Activated naive CD8-positive, alpha-beta T cell treated with anti-CD3 and anti-CD28 coated beads for 36 hours (primary cell): ENCODE measurements around the gene USP36. TPM values are rescaled to one million over a fixed set of nuclear protein-coding genes. Genes with fewer than 3 reads are reported as not detected.
A peak's percentile ranks its signal among the peaks of the same experiment; 100 is the strongest.
"Not testable (repeated sequence)": the region's sequence is repeated elsewhere in the genome, so short reads cannot be mapped to it uniquely, and the experiment has no call there.

Experiments
- DNase-seq: peaks from one replicate; pipeline ENCODE4 v3.0.0; 2021
- H3K27ac Mint-ChIP-seq: one replicate; pipeline ENCODE4 v1.8.0; 2022; ENCODE audit warnings: mild to moderate bottlenecking, moderate library complexity, mixed read lengths
- H3K27me3 Mint-ChIP-seq: one replicate; pipeline ENCODE4 v1.8.0; 2022; ENCODE audit warnings: mild to moderate bottlenecking, mixed read lengths
- H3K36me3 Mint-ChIP-seq: one replicate; pipeline ENCODE4 v1.8.0; 2021; ENCODE audit warnings: mild to moderate bottlenecking, mixed read lengths
- H3K4me1 Mint-ChIP-seq: one replicate; pipeline ENCODE4 v1.8.0; 2021; ENCODE audit warnings: mixed read lengths
- H3K4me3 Mint-ChIP-seq: one replicate; pipeline ENCODE4 v1.8.0; 2022; ENCODE audit warnings: mild to moderate bottlenecking, moderate library complexity, mixed read lengths
- H3K9me3 Mint-ChIP-seq: one replicate; pipeline ENCODE4 v1.8.0; 2022; ENCODE audit warnings: mixed read lengths
- total RNA-seq, 2 experiments: library from RNA; stranded (reverse); gene quantifications; one replicate each; pipeline ENCODE4 v1.2.3, GENCODE V29; 2021

The USP36 gene
- total RNA-seq, 2 experiments from 2014 or later: 126 to 128 TPM

- Mint-ChIP-seq H3K36me3 (no peaks in the 10 kb centered on the region), H3K27me3 (peaks cover 3% of the 10 kb centered on the region), H3K4me1 (peaks cover 22% of the 10 kb centered on the region), H3K9me3 (no peaks in the 10 kb centered on the region), H3K4me3 (no peak overlapping the region), H3K27ac (no peak overlapping the region)
- DNase-seq: no peak
These were observed 37.6 kb upstream of the USP36 start for GRCh38 chr17:78878261-78878660.

- not testable (repeated sequence) for H3K9me3 Mint-ChIP-seq, H3K4me3 Mint-ChIP-seq, DNase-seq, H3K27ac Mint-ChIP-seq, H3K27me3 Mint-ChIP-seq, H3K36me3 Mint-ChIP-seq
- peaks cover 16% of the 10 kb centered on the region for H3K4me1 Mint-ChIP-seq
These were observed 36.4 kb upstream of the USP36 start for GRCh38 chr17:78876954-78877517.

- H3K27me3 Mint-ChIP-seq: peaks cover 3% of the 10 kb centered on the region
- H3K27ac Mint-ChIP-seq: no peak overlapping the region
- H3K36me3 Mint-ChIP-seq: no peaks in the 10 kb centered on the region
- H3K4me3 Mint-ChIP-seq: no peak overlapping the region
- peaks cover 16% of the 10 kb centered on the region for H3K4me1 Mint-ChIP-seq
- no peaks in the 10 kb centered on the region for H3K9me3 Mint-ChIP-seq
- DNase-seq: no peak
These were observed 35.5 kb upstream of the USP36 start for GRCh38 chr17:78876094-78876597.

- no peak overlapping the region for H3K4me3 Mint-ChIP-seq
- peaks cover 16% of the 10 kb centered on the region for H3K4me1 Mint-ChIP-seq
- DNase-seq: no peak
- no peak overlapping the region for H3K27ac Mint-ChIP-seq
- H3K9me3 Mint-ChIP-seq: no peaks in the 10 kb centered on the region
- H3K36me3 Mint-ChIP-seq: no peaks in the 10 kb centered on the region
- peaks cover 3% of the 10 kb centered on the region for H3K27me3 Mint-ChIP-seq
These were observed 34.9 kb upstream of the USP36 start for GRCh38 chr17:78875363-78876093.

- Mint-ChIP-seq H3K4me3 (no peak overlapping the region), H3K27me3 (peaks cover 3% of the 10 kb centered on the region), H3K27ac (no peak overlapping the region), H3K4me1 (peaks cover 2% of the 10 kb centered on the region), H3K9me3 (no peaks in the 10 kb centered on the region), H3K36me3 (no peaks in the 10 kb centered on the region)
- DNase-seq: no peak
These were observed 33.1 kb upstream of the USP36 start for GRCh38 chr17:78873519-78874340.

GRCh38 chr17:78872486-78872885 is 31.9 kb upstream of the USP36 start:
- no peaks in the 10 kb centered on the region for H3K36me3 Mint-ChIP-seq
- H3K27me3 Mint-ChIP-seq: peaks cover 3% of the 10 kb centered on the region
- H3K9me3 Mint-ChIP-seq: no peaks in the 10 kb centered on the region
- H3K4me3 Mint-ChIP-seq: no peak overlapping the region
- peaks cover 2% of the 10 kb centered on the region for H3K4me1 Mint-ChIP-seq
- no peak overlapping the region for H3K27ac Mint-ChIP-seq
- no peak for DNase-seq

- no peaks in the 10 kb centered on the region for H3K36me3 Mint-ChIP-seq
- no peaks in the 10 kb centered on the region for H3K27me3 Mint-ChIP-seq
- no peaks in the 10 kb centered on the region for H3K9me3 Mint-ChIP-seq
- H3K27ac Mint-ChIP-seq: no peak overlapping the region
- no peak for DNase-seq
- H3K4me3 Mint-ChIP-seq: no peak overlapping the region
- H3K4me1 Mint-ChIP-seq: peaks cover 3% of the 10 kb centered on the region
These were observed 30.0 kb upstream of the USP36 start for GRCh38 chr17:78870621-78871020.

- H3K27ac Mint-ChIP-seq: no peak overlapping the region
- no peak overlapping the region for H3K4me3 Mint-ChIP-seq
- H3K4me1 Mint-ChIP-seq: peaks cover 3% of the 10 kb centered on the region
- no peaks in the 10 kb centered on the region for H3K27me3 Mint-ChIP-seq
- DNase-seq: no peak
- no peaks in the 10 kb centered on the region for H3K36me3 Mint-ChIP-seq
- H3K9me3 Mint-ChIP-seq: no peaks in the 10 kb centered on the region
These were observed 27.8 kb upstream of the USP36 start for GRCh38 chr17:78868391-78868790.

- not testable (repeated sequence) for H3K27me3 Mint-ChIP-seq, H3K4me3 Mint-ChIP-seq, H3K4me1 Mint-ChIP-seq, H3K9me3 Mint-ChIP-seq, H3K27ac Mint-ChIP-seq, H3K36me3 Mint-ChIP-seq, DNase-seq
These were observed 26.4 kb upstream of the USP36 start for GRCh38 chr17:78867046-78867445.

- no peaks in the 10 kb centered on the region for H3K9me3 Mint-ChIP-seq
- H3K36me3 Mint-ChIP-seq: no peaks in the 10 kb centered on the region
- H3K27ac Mint-ChIP-seq: no peak overlapping the region
- no peak overlapping the region for H3K4me3 Mint-ChIP-seq
- no peaks in the 10 kb centered on the region for H3K27me3 Mint-ChIP-seq
- peak; percentile 63 for DNase-seq
- H3K4me1 Mint-ChIP-seq: peaks cover 3% of the 10 kb centered on the region
These were observed 25.2 kb upstream of the USP36 start for GRCh38 chr17:78865682-78866390.

- H3K36me3 Mint-ChIP-seq: no peaks in the 10 kb centered on the region
- no peak for DNase-seq
- H3K27me3 Mint-ChIP-seq: no peaks in the 10 kb centered on the region
- H3K9me3 Mint-ChIP-seq: no peaks in the 10 kb centered on the region
- H3K4me1 Mint-ChIP-seq: peaks cover 3% of the 10 kb centered on the region
- H3K4me3 Mint-ChIP-seq: no peak overlapping the region
- no peak overlapping the region for H3K27ac Mint-ChIP-seq
These were observed 23.5 kb upstream of the USP36 start for GRCh38 chr17:78864117-78864516.

GRCh38 chr17:78862073-78863023 is 21.7 kb upstream of the USP36 start:
- Mint-ChIP-seq H3K9me3 (no peaks in the 10 kb centered on the region), H3K36me3 (no peaks in the 10 kb centered on the region), H3K4me3 (no peak overlapping the region), H3K27ac (no peak overlapping the region), H3K4me1 (peaks cover 3% of the 10 kb centered on the region), H3K27me3 (no peaks in the 10 kb centered on the region)
- DNase-seq: no peak

GRCh38 chr17:78861229-78861628 is 20.6 kb upstream of the USP36 start:
- H3K9me3 Mint-ChIP-seq: no peaks in the 10 kb centered on the region
- H3K4me3 Mint-ChIP-seq: no peak overlapping the region
- H3K4me1 Mint-ChIP-seq: peaks cover 3% of the 10 kb centered on the region
- no peaks in the 10 kb centered on the region for H3K27me3 Mint-ChIP-seq
- DNase-seq: no peak
- H3K36me3 Mint-ChIP-seq: no peaks in the 10 kb centered on the region
- no peak overlapping the region for H3K27ac Mint-ChIP-seq

GRCh38 chr17:78859051-78859450 is 18.4 kb upstream of the USP36 start:
- no peak overlapping the region for H3K4me3 Mint-ChIP-seq
- H3K36me3 Mint-ChIP-seq: no peaks in the 10 kb centered on the region
- no peak overlapping the region for H3K27ac Mint-ChIP-seq
- DNase-seq: no peak
- no peaks in the 10 kb centered on the region for H3K9me3 Mint-ChIP-seq
- no peaks in the 10 kb centered on the region for H3K4me1 Mint-ChIP-seq
- no peaks in the 10 kb centered on the region for H3K27me3 Mint-ChIP-seq
